Ureter (tissue), 1 donor: ENCODE results near the gene MED22. TPM values are rescaled to one million over a fixed set of nuclear protein-coding genes. Genes with fewer than 3 reads are reported as not detected.

Source experiments
- DNase-seq: peaks from one replicate; pipeline ENCODE4 v3.0.0-alpha.2; 2020; ENCODE audit warnings: low spot score
- total RNA-seq: library from RNA; stranded (reverse); gene quantifications from one replicate; pipeline ENCODE4 v1.2.4, GENCODE V29; 2023
- donor health status: DM: yes; HTN: yes; CAD: no.

MED22 gene
- total RNA-seq, 1 donor from 2014 or later: 31.2 TPM

DNA sequence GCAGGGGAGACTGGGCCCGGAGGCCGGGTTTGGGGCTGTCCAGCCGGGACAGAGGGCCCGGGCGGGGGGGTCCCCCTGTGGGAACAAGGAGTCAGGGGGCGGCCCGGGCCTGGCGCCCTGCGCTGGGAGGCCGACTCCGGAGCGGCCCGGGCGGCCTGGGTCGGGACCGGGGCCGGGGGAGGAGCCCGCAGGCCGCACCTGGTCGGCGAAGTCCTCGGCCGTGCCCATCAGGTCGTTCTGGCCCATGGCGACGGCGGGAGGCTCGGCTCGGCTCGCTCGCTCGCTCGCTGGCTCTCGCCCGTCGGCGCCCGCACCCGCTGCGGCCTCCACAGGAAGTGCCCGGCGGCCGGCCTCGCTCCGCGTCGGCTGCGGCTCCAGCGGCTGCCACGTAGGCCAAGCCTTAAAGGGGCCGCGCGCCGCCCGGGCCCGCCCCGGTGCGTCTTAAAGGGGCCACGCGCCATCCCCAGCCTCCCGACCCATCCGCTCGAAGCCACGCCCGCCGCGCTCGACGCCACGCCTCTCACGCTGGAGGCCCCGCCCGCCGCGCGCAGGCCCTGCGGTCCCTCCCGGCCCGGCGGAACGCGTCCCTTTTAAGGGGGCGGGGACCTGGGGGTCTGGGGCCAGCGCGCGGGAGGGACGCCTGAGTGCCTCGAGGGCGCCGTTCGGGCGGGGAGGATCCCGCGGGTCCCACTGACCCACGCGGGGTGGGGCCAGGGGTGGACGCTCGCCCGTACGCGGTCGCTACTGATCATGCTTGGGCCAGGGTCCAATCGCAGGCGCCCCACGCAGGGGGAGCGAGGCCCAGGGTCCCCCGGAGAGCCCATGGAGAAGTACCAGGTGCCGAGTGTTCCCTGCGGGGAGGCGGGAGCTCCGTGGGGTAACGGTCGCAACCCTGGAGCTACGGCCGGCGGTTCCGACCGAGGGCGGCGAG, 28.1 kb upstream of the MED22 start, which contains the start of the genes STKLD1 and SURF4:
STKLD1 (plus strand) TSS at position 643 of the 931 bp plus-strand sequence; CDS start at position 751, 108 bp downstream.
SURF4 (minus strand) TSS at position 337 of the 931 bp plus-strand sequence; CDS start at position 246, 91 bp downstream.
- peak; percentile 96 for DNase-seq

- no peak for DNase-seq
Observed at GRCh38 chr9:133375116-133375723, 27.3 kb upstream of the MED22 start.

DNA sequence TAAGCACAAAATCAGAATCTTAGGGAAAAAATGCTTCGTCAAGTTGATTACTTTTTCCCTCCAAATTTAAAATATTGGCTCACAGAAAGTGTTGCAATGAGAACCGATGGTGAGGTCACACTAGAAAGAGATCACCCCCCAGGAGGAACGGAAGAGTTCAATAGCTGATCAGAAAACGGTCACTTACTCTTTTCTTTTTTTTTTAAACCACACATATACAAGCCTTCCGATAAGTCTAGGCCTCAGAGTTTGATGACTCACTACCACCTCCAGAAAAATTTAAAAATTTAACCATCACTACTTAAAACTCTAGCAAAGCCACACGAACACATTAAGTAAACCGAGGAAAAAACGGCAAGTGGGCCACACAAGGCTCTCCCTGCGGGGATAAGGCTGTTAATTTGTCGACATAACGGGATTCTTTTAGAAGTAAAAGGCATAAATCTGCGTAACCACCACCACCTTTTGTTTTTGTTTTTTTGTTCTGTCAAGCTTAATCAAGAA, 26.7 kb upstream of the MED22 start:
- DNase-seq: no peak

GRCh38 chr9:133372144-133372543, 24.2 kb upstream of the MED22 start:
- no peak for DNase-seq

GRCh38 chr9:133371261-133371711, 23.4 kb upstream of the MED22 start:
- DNase-seq: no peak

GRCh38 chr9:133370685-133371084, 22.8 kb upstream of the MED22 start:
- DNase-seq: no peak

- no peak for DNase-seq
Observed at GRCh38 chr9:133369933-133370332, 22.0 kb upstream of the MED22 start.

DNA sequence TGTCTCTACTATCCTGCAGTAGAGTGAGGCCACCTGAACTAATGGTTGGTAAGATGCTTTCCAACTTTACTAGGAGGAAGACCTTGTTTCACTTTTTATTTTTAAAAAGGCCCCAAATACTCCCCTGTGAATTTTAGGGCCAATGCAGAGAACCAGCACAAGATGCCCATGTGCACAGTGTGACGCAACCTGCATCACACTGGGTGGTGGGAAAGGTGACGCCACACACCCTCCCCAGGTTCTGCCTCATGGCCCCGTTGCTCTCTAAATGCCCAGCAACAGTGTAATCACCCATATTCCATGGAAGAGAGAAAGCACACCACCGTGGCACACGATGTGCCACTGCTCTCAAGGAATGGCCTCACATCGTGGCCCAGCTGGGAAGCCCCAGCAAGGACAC, 21.5 kb upstream of the MED22 start:
- no peak for DNase-seq

GRCh38 chr9:133368249-133368881, 20.4 kb upstream of the MED22 start:
- no peak for DNase-seq

GRCh38 chr9:133367778-133368177, 19.8 kb upstream of the MED22 start:
- DNase-seq: no peak

DNA sequence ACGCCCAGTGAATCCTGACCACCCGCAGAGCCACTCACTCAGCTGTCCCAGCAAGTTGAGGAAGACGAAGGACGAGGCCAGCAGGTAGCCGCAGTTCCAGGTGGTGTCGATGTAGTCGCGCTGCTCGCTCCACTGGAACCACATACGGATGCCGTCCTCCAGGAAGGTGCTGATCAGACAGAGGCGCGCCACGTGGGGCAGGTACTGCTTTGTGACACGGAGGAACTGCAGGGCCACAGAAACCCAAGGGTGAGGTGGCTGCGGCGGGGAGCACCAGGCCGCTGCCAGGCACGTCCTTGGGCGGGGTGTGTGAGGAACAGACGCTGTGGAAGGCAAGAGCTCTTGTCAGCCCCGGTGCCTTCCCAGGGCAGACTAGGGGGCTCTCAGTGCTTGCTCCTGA, 19.3 kb upstream of the MED22 start:
- no peak for DNase-seq

DNA sequence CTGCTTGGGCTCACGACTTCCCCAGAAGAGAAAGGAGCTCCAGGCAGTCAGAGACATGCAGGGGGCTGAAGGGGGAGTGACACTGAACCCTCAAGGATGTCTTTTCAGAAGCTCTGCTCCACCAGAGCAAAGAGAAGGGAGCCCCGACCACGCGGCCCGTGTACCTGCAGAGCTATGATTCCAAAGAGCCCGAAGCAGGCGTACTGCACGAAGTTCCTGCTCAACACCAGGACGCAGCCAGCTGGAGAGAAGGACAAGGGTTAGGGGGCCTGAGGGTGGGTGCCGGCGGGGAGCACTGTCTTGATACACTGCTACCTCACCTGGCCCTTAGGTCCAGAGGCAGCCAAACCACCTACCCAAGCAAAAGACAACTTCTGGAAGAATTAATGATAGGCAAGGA, 18.5 kb upstream of the MED22 start:
- no peak for DNase-seq

DNA sequence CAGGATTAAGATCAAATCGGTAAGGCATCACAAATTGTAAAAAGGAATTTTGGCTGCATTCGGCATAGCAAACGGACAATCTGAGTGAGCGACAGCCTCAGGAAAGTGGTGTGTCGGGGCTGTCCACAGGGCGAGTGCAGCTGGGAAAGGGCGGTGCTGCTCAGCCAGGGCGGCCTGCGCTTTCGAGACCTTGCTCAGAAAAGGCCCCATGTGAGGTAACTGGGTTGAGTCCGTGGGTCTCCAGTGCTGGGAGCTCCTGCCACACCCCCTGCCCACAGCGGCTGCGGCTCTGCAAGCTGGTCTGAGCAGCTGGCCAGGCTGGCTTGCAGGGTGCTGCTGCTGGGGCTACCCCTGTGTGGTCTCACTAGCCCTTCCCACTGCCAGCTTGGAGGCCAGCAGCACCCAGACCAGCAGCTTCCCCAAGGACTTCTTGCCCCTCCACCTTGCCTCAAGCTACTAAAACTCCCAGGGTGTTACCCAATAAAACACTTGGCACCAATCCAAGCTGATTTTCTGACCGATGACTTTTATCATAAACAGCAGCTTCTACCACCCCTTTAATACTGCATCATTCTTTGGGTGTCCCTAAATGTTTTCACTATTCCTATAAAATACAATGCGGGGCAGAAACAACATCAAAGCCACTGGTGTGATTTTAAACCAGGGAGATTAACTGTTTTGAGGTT, 14.6 kb upstream of the MED22 start:
- DNase-seq: no peak

GRCh38 chr9:133361507-133362092, 13.7 kb upstream of the MED22 start:
- DNase-seq: no peak

DNA sequence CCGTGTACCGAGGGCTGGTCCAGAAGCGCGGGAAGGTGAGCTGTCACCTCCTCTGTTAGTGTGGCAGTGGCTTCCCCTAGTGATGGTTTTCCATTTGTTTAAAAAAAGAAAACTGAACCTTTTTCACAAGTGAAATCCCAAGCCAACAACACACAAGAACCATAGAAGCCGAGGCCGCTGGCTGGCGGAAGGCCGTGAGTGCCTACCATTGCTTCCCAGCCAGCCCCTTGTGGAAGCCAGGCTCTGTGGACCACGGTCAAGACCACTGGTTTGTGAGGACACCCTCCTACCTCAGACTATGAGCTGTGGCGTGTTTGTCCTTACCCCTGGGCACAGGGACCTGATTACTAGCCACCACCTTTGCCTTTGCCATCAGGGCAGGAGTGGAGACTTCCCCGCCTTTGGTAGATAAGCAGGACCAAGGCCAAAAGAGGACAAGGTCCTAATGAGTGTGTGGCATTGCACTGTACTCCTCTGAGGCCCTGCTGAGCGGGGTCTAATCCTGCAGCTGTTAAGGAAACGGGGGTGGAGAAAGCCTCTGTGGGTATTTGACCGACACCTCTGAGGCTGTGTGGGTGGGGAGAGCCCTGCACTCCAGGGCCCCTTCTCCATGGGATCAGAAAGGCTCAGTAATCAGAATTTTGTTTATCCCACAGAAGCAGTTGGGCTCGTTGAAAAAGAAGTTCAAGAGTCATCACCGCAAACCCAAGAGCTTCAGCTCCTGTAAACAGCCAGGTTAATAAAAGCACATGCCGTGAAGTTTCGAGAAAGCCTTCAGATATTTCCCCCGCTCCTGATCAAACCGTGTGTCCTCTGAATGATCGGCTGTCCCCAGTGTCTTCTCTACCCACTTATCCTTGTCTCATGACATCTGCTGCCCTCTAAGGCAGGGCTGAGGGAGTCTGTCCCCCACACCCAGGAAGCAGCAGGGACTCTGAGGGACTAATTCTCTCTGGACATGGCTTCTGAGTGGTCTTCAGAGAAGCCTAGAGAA, 12.8 kb upstream of the MED22 start:
- DNase-seq: no peak

- DNase-seq: no peak
Observed at GRCh38 chr9:133359399-133360175, 11.7 kb upstream of the MED22 start.

DNA sequence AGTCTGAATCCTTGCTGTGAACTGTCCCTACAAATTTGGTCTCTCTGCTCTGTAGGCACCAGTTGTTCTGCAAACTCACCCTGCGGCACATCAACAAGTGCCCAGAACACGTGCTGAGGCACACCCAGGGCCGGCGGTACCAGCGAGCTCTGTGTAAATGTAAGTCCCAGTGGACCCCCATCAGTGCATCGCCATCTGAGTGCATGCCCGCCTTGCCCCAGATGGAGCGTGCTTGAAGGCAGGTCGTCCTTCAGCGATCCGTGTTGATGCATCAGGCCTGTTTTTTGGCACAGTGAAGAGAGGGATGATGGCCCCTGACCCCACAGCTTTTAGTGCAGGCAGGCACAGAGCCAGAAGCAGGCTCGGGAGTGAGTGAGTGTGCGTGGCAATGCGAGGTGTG, 9.7 kb upstream of the MED22 start:
- DNase-seq: no peak

DNA sequence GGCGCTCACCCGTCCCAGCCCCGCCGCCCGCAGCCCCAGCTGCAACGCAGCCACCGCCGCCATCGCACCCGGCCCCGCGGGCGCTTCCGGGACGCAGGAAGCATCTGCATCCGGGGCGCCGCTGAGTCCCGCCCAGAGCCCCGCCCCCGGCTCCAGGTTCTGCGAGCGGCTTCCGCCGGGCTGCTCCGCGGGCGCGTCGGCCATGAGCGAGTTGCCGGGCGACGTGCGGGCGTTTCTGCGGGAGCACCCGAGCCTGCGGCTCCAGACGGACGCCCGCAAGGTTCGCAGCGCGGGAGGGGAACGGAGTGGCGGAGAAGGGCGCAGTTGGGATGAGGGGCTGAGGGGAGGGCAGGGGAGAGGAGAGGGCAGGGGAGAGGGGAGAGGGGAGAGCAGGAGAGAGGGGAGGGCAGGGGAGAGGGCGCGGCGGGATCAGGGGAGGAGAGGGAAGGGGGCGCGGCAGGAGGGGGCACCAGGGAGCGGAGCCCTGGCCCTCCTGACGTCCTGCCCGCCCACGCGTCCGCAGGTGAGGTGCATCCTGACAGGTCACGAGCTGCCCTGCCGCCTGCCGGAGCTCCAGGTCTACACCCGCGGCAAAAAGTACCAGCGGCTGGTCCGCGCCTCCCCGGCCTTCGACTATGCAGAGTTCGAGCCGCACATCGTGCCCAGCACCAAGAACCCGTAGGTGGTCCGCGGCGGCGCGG, 8.6 kb upstream of the MED22 start, which contains the start of the genes SURF1 and SURF2:
SURF1 (minus strand) TSS at position 97 of the 701 bp plus-strand sequence; CDS start at position 63, 34 bp downstream.
SURF2 (plus strand) TSS at position 160 of the 701 bp plus-strand sequence; CDS start at position 203, 43 bp downstream.
- peak; percentile 90 for DNase-seq
